OCI-LY1 (cell line): Measurements from ENCODE around the gene SENP2.
"Not testable (repeated sequence)": the region's sequence is repeated elsewhere in the genome, so short reads cannot be mapped to it uniquely, and the experiment has no call there.

Experiments
- H2AFZ ChIP-seq: fragments of 200-600 bp; sonication (generic), shearing (Covaris generic); 2 replicates; pipeline ENCODE4 v1.6.0; 2014; ENCODE audit warnings: antibody characterized with exemption, mild to moderate bottlenecking, low read length
- H3F3A ChIP-seq: fragments of 200-600 bp; sonication (generic), shearing (Covaris generic); 2 replicates; pipeline ENCODE4 v1.6.0; 2014; ENCODE audit warnings: mild to moderate bottlenecking, antibody characterized with exemption, low read length, moderate library complexity; ENCODE audit not compliant: insufficient read depth
- H3K27ac ChIP-seq: fragments of 200-600 bp; sonication (generic); 2 replicates; pipeline ENCODE4 v1.5.1; 2014; ENCODE audit warnings: low read length, mixed run types, mild to moderate bottlenecking, low read depth; ENCODE audit not compliant: poor library complexity, severe bottlenecking
- H3K27me3 ChIP-seq: fragments of 200-600 bp; sonication (generic); 2 replicates; pipeline ENCODE4 v1.6.0; 2014; ENCODE audit warnings: antibody characterized with exemption, mild to moderate bottlenecking, low read length, moderate library complexity; ENCODE audit not compliant: insufficient read depth
- H3K36me3 ChIP-seq: fragments of 200-600 bp; sonication (generic); 2 replicates; pipeline ENCODE4 v1.6.1; 2014; ENCODE audit warnings: mild to moderate bottlenecking, antibody characterized with exemption, low read length, moderate library complexity, mixed read lengths; ENCODE audit not compliant: insufficient read depth
- H3K4me1 ChIP-seq: fragments of 200-600 bp; sonication (generic); 2 replicates; pipeline ENCODE4 v1.5.1; 2014; ENCODE audit warnings: mild to moderate bottlenecking, low read length, moderate library complexity; ENCODE audit not compliant: insufficient read depth, severe bottlenecking
- H3K4me2 ChIP-seq: fragments of 200-600 bp; sonication (generic), shearing (Covaris generic); 2 replicates; pipeline ENCODE4 v1.6.1; 2014; ENCODE audit warnings: low read length
- H3K4me3 ChIP-seq: fragments of 200-600 bp; sonication (generic); 2 replicates; pipeline ENCODE4 v1.5.1; 2014; ENCODE audit warnings: low read length, low read depth, mild to moderate bottlenecking, mixed read lengths; ENCODE audit not compliant: poor library complexity, severe bottlenecking
- H3K79me2 ChIP-seq: fragments of 200-600 bp; shearing (Covaris generic); 2 replicates; pipeline ENCODE4 v1.6.1; 2016; ENCODE audit warnings: mixed run types, low read length, mixed read lengths; ENCODE audit not compliant: insufficient read depth
- H3K9ac ChIP-seq: fragments of 200-600 bp; sonication (generic), shearing (Covaris generic); 2 replicates; pipeline ENCODE4 v1.6.1; 2014; ENCODE audit warnings: mild to moderate bottlenecking, low read length, mixed read lengths
- H3K9me2 ChIP-seq: fragments of 200-600 bp; sonication (generic), shearing (Covaris generic); 2 replicates; pipeline ENCODE4 v1.6.1; 2014; ENCODE audit warnings: low read depth, mild to moderate bottlenecking, low read length, mixed read lengths
- H3K9me3 ChIP-seq: fragments of 200-600 bp; shearing (Covaris generic); 2 replicates; pipeline ENCODE4 v1.6.1; 2014; ENCODE audit warnings: low read length, mixed read lengths
- H4K20me1 ChIP-seq: fragments of 200-600 bp; sonication (generic), shearing (Covaris generic); 2 replicates; pipeline ENCODE4 v1.6.0; 2016; ENCODE audit warnings: mild to moderate bottlenecking, low read length; ENCODE audit not compliant: insufficient read depth
- EZH2 ChIP-seq: fragments of 200-600 bp; sonication (generic), shearing (Covaris generic); IDR thresholded peaks from 2 replicates; pipeline ENCODE4 v1.8.0; 2017; ENCODE audit warnings: borderline replicate concordance, mixed run types, mild to moderate bottlenecking, antibody characterized with exemption, low read length, moderate library complexity, mixed read lengths
- TF ChIP-seq, protein P1 (sequence below): fragments of 200-600 bp; sonication (generic), shearing (Covaris generic); IDR thresholded peaks from 2 replicates; pipeline ENCODE4 v1.5.1; 2017; ENCODE audit warnings: mild to moderate bottlenecking, antibody characterized with exemption, low read length, moderate library complexity, mixed read lengths

The SENP2 gene

GRCh38 chr3:185632996-185633395 is 46.9 kb downstream of the SENP2 start:
- no peak overlapping the region for H2AFZ ChIP-seq
- H3K9ac ChIP-seq = no peak overlapping the region
- H3K4me1 ChIP-seq = no peaks in the 10 kb centered on the region
- no peaks in the 10 kb centered on the region for H3K9me2 ChIP-seq
- H3F3A ChIP-seq = no peaks in the 10 kb centered on the region
- no peak overlapping the region for H3K4me2 ChIP-seq
- H3K36me3 ChIP-seq = peaks cover 25% of the 10 kb centered on the region; the same call in 1 of the 2 replicates
- no peaks in the 10 kb centered on the region for H3K79me2 ChIP-seq
- no peak overlapping the region for H3K4me3 ChIP-seq
- TF ChIP-seq EZH2 = no peak
- TF ChIP-seq, protein P1, sequence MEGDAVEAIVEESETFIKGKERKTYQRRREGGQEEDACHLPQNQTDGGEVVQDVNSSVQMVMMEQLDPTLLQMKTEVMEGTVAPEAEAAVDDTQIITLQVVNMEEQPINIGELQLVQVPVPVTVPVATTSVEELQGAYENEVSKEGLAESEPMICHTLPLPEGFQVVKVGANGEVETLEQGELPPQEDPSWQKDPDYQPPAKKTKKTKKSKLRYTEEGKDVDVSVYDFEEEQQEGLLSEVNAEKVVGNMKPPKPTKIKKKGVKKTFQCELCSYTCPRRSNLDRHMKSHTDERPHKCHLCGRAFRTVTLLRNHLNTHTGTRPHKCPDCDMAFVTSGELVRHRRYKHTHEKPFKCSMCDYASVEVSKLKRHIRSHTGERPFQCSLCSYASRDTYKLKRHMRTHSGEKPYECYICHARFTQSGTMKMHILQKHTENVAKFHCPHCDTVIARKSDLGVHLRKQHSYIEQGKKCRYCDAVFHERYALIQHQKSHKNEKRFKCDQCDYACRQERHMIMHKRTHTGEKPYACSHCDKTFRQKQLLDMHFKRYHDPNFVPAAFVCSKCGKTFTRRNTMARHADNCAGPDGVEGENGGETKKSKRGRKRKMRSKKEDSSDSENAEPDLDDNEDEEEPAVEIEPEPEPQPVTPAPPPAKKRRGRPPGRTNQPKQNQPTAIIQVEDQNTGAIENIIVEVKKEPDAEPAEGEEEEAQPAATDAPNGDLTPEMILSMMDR = no peak
- H3K27me3 ChIP-seq = no peaks in the 10 kb centered on the region
- no peaks in the 10 kb centered on the region for H3K9me3 ChIP-seq
- no peaks in the 10 kb centered on the region for H4K20me1 ChIP-seq
- no peak overlapping the region for H3K27ac ChIP-seq

DNA sequence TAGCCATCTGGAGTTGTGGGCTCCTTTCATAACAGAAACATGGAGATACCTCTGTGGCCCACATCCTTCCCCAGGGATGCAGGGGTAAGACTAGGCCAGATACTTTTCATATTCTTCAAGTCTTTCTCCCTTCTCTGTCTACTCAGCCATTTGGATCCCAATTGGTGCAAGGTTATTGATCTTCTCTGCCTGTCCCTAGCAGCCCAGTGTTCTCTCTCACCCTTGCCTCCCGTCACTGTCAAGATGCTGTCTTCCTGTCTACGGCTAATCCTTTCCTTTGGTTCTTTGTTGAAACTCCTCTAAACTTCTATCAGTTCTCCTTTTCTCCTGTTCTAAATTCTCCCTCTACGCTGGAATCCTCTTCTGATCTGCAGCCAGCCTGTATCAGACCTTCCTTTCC is 51.3 kb downstream of the SENP2 start:
- no peak overlapping the region for H2AFZ ChIP-seq
- H3K27ac ChIP-seq = no peak overlapping the region
- no peak overlapping the region for H3K9ac ChIP-seq
- H3K4me1 ChIP-seq = no peaks in the 10 kb centered on the region
- H3F3A ChIP-seq = no peaks in the 10 kb centered on the region
- no peak overlapping the region for H3K4me2 ChIP-seq
- no peak overlapping the region for H3K4me3 ChIP-seq
- no peak for TF ChIP-seq EZH2
- TF ChIP-seq, protein P1 = no peak
- no peaks in the 10 kb centered on the region for H3K79me2 ChIP-seq
- H3K27me3 ChIP-seq = no peaks in the 10 kb centered on the region
- H3K9me2 ChIP-seq = no peaks in the 10 kb centered on the region
- no peaks in the 10 kb centered on the region for H4K20me1 ChIP-seq
- no peaks in the 10 kb centered on the region for H3K9me3 ChIP-seq
- H3K36me3 ChIP-seq = no peaks in the 10 kb centered on the region

DNA sequence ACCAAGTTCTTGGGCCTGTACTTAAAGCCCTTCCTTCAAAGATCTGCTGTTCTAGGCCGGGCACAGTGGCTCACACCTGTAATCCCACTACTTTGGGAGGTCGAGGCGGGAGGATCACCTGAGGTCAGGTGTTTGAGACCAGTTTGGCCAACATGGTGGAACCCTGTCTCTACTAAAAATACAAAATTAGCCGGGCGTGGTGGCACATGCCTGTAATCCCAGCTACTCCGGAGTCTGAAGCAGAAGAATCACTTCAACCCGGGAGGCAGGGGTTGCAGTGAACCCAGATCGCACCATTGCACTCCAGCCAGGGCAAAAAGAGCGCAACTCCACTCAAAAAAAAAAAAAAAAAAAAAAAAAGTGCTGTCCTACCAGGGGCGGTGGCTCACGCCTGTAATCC is 52.6 kb downstream of the SENP2 start:
- not testable (repeated sequence) for H4K20me1 ChIP-seq, H3K9me2 ChIP-seq, H3K36me3 ChIP-seq, H3K4me1 ChIP-seq, H3K4me3 ChIP-seq, H3K27ac ChIP-seq, H3K9me3 ChIP-seq, H3F3A ChIP-seq, H3K79me2 ChIP-seq, H3K4me2 ChIP-seq, H2AFZ ChIP-seq, H3K27me3 ChIP-seq, H3K9ac ChIP-seq

DNA sequence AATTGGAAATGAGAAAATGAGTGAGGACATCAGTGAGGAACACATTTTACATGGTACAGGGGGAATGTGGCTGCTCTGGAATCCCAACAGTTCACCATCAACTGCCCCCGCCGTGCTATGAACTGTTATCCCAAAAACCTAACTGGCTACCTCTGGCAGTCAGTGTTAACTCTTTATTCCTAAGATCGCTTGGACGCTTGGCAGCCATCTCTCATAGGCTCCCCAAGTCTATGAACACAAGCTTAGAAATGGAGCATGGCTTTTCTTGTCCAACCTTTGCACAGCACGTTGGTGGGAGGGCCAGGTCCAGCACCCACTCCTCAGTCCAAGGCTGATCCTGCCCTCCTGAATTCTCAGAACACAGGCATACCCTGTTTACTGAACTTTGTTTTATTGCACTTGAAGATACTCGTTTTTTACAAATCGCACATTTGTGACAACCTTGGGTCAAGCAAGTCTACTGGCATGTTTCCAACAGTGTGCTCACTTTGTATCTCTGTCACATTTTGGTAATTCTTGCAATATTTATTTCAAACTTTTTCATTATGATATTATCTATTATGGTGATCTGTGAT is 53.6 kb downstream of the SENP2 start:
- Histone ChIP-seq H3K4me3 (no peak overlapping the region), H4K20me1 (no peaks in the 10 kb centered on the region), H3K9me3 (no peaks in the 10 kb centered on the region), H3K4me2 (no peak overlapping the region), H3K9me2 (no peaks in the 10 kb centered on the region), H3K79me2 (no peaks in the 10 kb centered on the region), H3F3A (no peaks in the 10 kb centered on the region), H2AFZ (no peak overlapping the region), H3K36me3 (no peaks in the 10 kb centered on the region), H3K27ac (no peak overlapping the region), H3K27me3 (no peaks in the 10 kb centered on the region), H3K4me1 (no peaks in the 10 kb centered on the region), H3K9ac (no peak overlapping the region)
- TF ChIP-seq, protein P1 = no peak
- no peak for TF ChIP-seq EZH2
